ENCODE data around the gene TNFRSF13B.

TNFRSF13B gene

DNA sequence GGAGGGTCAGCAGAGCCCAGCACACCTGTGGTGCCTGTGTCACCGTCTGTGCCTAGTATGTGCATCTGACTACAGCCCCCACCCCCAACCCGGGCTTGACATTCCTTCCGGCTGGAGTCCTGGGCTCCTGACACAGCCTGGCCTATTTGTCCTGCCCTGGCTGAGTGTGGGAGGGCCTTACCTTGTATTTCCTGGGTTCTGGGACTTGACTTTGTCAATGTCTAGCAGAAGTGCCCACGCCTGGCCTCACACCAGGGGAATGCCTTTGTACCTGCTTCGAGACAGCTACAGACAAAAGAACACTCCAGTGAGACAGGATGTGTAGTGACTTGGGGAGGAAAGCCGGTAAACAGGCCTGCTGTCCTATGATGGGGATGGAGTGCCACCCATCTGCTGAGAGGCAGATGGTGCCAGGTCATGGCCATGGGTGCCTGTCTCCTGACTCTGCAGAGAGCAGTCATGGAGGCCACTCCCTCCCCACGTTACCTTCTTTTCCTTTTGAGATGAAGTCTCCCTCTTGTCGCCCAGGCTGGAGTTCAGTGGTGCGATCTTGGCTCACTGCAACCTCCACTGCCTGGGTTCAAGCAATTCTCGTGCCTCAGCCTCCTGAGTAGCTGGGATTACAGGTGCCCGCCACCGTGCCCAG is 42.8 kb downstream of the TNFRSF13B start:
- TF ChIP-seq, protein P1, sequence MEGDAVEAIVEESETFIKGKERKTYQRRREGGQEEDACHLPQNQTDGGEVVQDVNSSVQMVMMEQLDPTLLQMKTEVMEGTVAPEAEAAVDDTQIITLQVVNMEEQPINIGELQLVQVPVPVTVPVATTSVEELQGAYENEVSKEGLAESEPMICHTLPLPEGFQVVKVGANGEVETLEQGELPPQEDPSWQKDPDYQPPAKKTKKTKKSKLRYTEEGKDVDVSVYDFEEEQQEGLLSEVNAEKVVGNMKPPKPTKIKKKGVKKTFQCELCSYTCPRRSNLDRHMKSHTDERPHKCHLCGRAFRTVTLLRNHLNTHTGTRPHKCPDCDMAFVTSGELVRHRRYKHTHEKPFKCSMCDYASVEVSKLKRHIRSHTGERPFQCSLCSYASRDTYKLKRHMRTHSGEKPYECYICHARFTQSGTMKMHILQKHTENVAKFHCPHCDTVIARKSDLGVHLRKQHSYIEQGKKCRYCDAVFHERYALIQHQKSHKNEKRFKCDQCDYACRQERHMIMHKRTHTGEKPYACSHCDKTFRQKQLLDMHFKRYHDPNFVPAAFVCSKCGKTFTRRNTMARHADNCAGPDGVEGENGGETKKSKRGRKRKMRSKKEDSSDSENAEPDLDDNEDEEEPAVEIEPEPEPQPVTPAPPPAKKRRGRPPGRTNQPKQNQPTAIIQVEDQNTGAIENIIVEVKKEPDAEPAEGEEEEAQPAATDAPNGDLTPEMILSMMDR (IDR thresholded peaks at IDR 0.05; ENCODE audit: insufficient read depth, low read length), result no peak
- TF ChIP-seq GABPA (IDR thresholded peaks at IDR 0.05; ENCODE audit: low read depth), result no peak
- TF ChIP-seq, protein P2, sequence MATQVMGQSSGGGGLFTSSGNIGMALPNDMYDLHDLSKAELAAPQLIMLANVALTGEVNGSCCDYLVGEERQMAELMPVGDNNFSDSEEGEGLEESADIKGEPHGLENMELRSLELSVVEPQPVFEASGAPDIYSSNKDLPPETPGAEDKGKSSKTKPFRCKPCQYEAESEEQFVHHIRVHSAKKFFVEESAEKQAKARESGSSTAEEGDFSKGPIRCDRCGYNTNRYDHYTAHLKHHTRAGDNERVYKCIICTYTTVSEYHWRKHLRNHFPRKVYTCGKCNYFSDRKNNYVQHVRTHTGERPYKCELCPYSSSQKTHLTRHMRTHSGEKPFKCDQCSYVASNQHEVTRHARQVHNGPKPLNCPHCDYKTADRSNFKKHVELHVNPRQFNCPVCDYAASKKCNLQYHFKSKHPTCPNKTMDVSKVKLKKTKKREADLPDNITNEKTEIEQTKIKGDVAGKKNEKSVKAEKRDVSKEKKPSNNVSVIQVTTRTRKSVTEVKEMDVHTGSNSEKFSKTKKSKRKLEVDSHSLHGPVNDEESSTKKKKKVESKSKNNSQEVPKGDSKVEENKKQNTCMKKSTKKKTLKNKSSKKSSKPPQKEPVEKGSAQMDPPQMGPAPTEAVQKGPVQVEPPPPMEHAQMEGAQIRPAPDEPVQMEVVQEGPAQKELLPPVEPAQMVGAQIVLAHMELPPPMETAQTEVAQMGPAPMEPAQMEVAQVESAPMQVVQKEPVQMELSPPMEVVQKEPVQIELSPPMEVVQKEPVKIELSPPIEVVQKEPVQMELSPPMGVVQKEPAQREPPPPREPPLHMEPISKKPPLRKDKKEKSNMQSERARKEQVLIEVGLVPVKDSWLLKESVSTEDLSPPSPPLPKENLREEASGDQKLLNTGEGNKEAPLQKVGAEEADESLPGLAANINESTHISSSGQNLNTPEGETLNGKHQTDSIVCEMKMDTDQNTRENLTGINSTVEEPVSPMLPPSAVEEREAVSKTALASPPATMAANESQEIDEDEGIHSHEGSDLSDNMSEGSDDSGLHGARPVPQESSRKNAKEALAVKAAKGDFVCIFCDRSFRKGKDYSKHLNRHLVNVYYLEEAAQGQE (IDR thresholded peaks at IDR 0.05; ENCODE audit: insufficient replicate concordance, low read depth), result no peak
- TF ChIP-seq POLR2AphosphoS5 (IDR thresholded peaks at IDR 0.05; ENCODE audit: low read depth), result no peak
- TF ChIP-seq SPI1 (IDR thresholded peaks at IDR 0.05; ENCODE audit: borderline replicate concordance, low read depth), result no peak
- no peak for DNase-seq (ENCODE audit: low read depth in 1 of 2, low spot score in 1 of 2)
- Histone ChIP-seq H3K27ac (replicated peaks) (no peak overlapping the region), H3K4me3 (replicated peaks; ENCODE audit: insufficient read depth, low read length) (no peak overlapping the region), H3K27me3 (ENCODE audit: insufficient read depth, poor library complexity, severe bottlenecking) (no peaks in the 10 kb centered on the region)

DNA sequence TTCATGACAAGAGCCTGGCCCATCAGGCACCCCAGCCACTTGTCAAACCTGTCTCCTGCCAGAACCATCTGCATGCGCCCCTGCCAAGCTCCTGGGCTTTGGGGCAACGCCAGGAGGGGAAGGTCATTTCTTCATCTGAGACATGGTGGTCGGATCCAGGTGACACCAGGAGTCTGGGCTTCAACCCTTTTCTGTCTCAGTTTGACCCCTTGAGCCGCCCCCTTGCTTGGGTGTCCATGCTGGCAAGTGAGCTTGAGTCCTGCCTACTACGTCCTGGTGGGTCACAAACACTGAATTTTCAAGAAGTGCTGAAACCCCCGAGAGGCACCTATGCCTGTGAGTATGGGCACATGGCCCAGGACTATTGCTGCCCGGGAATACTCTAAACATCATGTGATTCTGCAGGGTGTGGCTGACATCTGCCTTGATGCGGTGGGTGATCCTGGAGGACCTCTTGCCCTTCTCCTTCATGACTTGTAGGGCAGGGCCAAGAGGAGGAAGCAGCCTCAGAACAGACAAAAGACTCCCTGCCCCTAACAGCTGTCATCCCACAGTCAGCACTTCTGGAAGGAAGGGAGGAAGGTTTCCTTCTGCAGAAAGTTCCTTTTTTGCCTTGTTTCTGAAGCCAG is 43.4 kb downstream of the TNFRSF13B start:
- H3K27me3 ChIP-seq (ENCODE audit: insufficient read depth, poor library complexity, severe bottlenecking), result no peaks in the 10 kb centered on the region
- DNase-seq (ENCODE audit: low read depth in 1 of 2, low spot score in 1 of 2), result no peak
- TF ChIP-seq SPI1 (IDR thresholded peaks at IDR 0.05; ENCODE audit: borderline replicate concordance, low read depth) (no peak), GABPA (IDR thresholded peaks at IDR 0.05; ENCODE audit: low read depth) (no peak), POLR2AphosphoS5 (IDR thresholded peaks at IDR 0.05; ENCODE audit: low read depth) (no peak)
- TF ChIP-seq, protein P1 (IDR thresholded peaks at IDR 0.05; ENCODE audit: insufficient read depth, low read length), result no peak
- TF ChIP-seq, protein P2 (IDR thresholded peaks at IDR 0.05; ENCODE audit: insufficient replicate concordance, low read depth), result no peak
- no peak overlapping the region for H3K4me3 ChIP-seq (replicated peaks; ENCODE audit: insufficient read depth, low read length)
- H3K27ac ChIP-seq (replicated peaks), result no peak overlapping the region

DNA sequence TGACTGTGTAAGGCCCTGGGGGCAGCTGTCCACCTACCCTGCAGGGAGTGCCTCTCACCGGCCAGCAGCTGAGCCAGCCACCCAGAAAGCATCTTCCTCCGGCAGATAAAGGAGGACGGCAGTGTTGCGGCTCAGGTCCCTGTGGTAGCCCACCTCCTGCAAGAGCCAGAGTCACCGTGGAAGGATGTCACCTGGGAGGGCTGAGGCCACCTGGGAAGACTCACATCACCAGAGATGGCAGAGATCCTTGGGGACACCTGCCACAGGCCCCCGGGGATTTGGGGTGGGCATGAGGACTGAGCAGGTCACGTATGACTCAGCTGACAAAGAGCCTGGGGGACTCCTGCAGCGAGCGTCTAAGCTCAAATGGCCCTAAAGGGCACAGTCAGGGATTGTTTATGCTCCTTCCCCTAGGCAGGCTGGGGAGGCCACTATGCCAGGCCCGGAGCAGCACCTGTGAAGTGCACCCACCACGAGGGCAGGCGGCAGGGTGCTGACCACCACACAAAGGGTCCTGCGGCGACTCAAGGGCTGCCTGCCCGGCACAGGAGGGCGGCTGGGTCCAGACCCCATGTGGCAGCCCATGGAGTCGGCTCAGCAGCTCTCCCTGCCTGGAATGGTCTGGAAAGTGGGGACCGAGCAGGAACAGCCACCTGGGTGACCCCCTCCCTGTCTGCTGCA is 44.1 kb downstream of the TNFRSF13B start:
- TF ChIP-seq, protein P2 (IDR thresholded peaks at IDR 0.05; ENCODE audit: insufficient replicate concordance, low read depth), result no peak
- TF ChIP-seq, protein P1 (IDR thresholded peaks at IDR 0.05; ENCODE audit: insufficient read depth, low read length), result no peak
- TF ChIP-seq POLR2AphosphoS5 (IDR thresholded peaks at IDR 0.05; ENCODE audit: low read depth) (no peak), SPI1 (IDR thresholded peaks at IDR 0.05; ENCODE audit: borderline replicate concordance, low read depth) (no peak), GABPA (IDR thresholded peaks at IDR 0.05; ENCODE audit: low read depth) (no peak)
- DNase-seq (ENCODE audit: low read depth in 1 of 2, low spot score in 1 of 2), result no peak
- H3K4me3 ChIP-seq (replicated peaks; ENCODE audit: insufficient read depth, low read length), result no peak overlapping the region
- H3K27me3 ChIP-seq (ENCODE audit: insufficient read depth, poor library complexity, severe bottlenecking), result no peaks in the 10 kb centered on the region
- no peak overlapping the region for H3K27ac ChIP-seq (replicated peaks)
